Measurements from ENCODE around the gene GIPR.
"Not testable (repeated sequence)": the region's sequence is repeated elsewhere in the genome, so short reads cannot be mapped to it uniquely, and the experiment has no call there.

The GIPR gene, protein sequence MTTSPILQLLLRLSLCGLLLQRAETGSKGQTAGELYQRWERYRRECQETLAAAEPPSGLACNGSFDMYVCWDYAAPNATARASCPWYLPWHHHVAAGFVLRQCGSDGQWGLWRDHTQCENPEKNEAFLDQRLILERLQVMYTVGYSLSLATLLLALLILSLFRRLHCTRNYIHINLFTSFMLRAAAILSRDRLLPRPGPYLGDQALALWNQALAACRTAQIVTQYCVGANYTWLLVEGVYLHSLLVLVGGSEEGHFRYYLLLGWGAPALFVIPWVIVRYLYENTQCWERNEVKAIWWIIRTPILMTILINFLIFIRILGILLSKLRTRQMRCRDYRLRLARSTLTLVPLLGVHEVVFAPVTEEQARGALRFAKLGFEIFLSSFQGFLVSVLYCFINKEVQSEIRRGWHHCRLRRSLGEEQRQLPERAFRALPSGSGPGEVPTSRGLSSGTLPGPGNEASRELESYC

GRCh38 chr19:45667620-45668341 is at the start of gene GIPR:
Gene GIPR, plus strand, starts transcription at chr19:45668221. Its CDS starts 1,300 bp downstream, at chr19:45669521.
- DNase-seq: peak; percentile 58

DNA sequence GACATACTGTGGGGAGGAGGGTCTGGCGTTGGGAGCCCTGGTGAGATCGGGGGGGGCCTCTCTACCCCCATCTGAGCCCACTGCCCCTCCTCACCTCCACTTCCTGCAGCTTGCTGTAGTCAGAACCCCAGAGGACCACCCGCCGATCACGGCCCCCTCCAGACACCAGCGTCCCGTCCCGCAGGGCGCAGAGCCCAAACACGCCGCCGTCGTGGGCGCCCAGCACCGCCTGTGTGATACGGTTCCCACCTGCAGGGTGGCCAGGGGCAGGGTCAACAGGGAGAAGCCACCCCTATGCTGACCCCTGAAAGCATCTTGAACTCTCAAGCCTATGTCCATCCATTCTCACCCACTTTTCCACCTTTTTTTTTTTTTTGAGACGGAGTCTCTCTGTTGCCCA is 46.6 kb upstream of the GIPR start:
- no peak for DNase-seq

GRCh38 chr19:45621976-45622503 is 46.0 kb upstream of the GIPR start:
- DNase-seq: no peak

GRCh38 chr19:45623984-45624383 is 44.0 kb upstream of the GIPR start:
- no peak for DNase-seq

DNA sequence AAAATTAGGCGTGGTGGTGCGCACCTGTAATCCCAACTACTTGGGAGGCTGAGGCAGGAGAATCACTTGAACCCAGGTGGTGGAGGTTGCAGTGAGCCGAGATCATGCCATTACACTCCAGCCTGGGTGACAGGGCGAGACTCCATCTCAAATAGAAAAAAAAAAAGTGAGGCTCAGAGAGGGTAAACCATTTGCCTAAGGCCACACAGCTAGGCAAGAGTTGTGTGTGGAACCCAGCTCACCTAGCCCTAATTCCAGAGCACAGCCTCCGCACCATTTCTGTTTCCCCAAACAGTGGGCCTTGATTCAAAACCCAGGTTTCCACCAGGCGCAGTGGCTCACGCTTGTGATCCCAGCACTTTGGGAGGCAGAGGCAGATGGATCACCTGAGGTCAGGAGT is 39.8 kb upstream of the GIPR start:
- not testable (repeated sequence) for DNase-seq

- no peak for DNase-seq
These were observed 38.3 kb upstream of the GIPR start for GRCh38 chr19:45629704-45630103.

- DNase-seq: no peak
These were observed 37.6 kb upstream of the GIPR start for GRCh38 chr19:45630463-45630862.

DNA sequence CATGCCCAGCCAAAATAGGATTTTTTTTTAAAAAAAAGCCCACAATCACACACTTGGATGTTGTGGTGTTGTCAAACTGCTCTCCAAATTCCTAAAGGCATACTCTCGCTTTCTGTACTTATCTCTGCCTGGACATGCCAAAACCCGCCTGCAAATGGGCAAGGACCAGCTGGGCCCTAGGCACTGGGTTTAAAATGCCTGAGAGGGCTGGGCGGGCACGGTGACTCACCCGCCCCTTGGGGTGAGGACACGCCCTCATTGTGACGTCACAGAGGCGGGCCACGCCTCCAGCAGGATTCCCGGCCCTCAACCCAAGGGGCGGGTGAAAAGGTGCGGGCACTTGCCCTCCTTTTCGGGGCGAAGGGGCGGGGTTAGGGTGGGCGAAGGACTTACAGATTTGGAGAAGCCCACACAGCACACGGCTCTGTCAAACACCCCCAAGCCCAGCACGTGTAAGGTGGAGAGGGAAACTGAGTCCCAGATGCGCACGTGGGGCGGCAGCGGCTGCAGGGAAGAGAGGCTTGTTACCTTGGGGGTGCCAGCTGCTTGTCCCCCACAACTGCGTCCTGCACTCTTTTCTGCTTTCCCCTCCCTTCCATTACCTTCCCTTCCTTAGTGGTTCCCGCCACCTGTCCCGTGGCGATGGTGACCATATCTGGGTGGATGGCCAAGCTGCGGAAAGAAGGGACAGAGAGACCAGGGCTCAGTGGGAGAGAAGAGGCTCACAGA is 35.4 kb upstream of the GIPR start:
- peak; percentile 43 for DNase-seq

DNA sequence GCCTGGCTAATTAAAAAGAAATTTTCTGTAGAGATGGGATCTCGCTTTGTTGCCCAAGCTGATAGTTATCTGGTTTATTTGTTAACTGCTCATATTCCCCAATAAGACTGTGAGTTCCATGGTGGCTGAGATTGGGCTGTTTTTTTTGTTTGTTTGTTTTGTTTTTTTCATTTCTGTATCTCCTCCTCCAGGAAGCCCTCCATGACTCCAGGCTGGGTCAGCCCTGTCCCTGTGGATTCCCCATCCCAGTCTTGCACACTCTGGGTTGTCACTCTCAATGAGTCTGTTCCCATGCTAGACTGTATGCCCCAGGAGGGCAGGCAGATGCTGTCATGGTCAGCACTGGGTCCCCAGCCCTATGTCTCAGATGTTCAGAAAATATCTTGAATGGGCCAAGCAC is 31.7 kb upstream of the GIPR start:
- DNase-seq: no peak

DNA sequence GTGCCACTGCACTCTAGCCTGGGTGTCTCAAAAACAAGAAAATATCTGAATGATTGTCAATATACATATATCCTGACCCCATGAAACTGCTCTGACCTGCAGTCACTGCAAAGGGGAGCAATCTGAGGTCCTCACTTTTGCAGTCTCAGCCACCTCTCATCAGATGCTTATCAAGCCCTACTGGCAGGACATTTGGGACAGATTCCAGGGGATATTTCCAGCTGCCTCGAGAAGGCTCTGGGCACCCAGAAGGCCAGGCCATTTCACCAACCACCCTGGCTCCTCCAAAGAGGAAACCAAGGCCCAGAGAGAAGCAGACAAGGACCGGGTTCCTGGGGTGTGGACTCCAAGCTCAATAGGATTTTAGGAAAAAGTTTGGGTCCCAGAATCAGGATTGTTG is 31.1 kb upstream of the GIPR start:
- DNase-seq: no peak

DNA sequence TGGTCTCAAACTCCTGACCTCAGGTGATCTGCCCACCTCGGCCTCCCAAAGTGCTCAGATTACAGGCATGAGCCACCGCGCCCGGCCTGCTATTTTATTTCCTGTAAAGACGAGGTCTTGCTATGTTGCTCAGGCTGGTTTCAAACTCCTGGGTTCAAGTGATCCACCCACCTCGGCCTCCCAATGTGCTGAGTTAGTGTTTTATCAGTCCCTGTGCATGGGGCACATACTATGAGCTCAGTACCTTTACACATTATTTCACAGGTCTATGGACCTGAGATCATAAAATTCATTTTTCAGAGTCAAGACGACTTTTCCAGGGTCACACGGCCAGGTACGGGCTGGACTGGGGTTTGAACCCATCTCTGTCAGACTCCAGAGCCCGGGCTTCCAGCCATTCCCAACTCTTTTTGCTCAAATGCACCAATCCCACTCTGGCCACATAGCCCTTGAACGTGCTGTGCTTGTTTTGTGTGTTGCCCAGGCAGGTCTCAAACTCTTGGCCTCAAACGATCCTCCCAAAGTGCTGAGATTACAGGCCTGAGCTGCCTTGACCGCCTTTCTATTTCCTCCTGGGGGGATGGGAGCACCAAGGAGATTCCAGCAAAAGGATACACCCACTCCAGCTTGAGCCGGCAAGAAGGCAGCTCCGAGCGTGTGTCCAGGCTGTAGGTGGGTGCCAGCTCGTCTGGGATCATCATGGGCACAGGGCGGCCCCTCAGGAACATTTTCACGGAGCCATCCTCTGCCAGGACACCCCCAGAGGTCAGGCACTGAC is 29.9 kb upstream of the GIPR start:
- DNase-seq: no peak

DNA sequence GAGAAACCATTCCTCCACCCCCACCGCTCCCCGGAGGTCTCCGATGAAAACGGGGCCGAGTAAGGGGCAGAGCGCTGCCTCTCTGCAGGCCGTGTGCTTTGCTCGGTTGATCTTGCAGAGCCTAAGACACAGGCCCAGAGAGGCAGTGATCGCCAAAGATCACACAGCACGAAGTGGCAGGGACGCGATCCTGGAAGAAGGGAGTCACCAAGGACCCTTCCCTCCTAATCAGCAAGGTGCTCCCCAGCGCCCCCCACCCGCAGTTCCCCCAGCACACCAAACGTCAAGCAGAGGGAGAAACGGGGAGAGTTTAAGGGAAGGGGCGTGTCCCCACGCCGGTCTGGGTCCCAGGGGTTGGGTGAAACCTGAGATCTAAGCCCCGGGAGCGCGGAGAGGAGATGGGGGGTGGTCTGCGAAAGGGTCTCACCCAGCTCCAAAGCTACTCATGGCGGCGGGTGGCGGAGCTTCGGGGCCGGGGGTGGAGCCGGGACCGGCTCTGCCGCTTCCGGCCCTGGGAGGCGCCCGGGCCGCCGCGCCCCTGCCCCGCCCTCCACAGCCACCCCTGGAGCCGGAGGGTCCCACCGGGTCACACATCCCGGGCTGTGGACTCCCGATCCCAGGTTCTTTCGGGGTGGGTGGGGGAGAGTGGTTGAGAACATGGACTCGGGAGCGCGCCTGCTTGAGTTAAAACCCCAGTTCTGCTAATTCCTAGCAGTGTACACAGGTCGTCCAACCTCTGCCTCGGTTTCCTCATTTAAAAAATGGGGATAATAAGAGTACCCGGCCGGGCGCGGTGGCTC is 28.9 kb upstream of the GIPR start, which contains the start of gene EML2:
Gene EML2 (minus strand): TSS at position 468 of the 800 bp plus-strand sequence. CDS start 21 bp downstream, at position 447.
- peak; percentile 50 for DNase-seq

DNA sequence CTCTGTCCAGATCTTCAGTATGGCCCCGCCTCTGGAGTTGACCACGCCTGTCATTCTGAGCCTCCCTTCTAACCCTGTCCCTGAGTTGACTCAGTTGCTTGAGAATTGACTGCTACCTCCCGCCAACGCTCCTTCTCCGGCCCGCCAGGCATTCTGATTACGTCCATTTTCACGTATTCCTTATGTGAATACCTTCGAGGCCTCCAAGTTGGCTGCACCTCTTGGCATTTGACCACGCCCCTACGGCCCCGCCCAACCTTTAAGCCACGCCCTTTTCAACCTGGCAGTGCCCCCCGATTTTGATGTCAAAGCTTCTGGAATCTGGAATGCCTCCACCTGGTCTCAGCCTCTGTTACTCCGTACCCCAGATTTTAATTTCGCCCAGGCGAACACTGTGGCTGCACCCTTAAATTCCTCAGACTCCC is 27.2 kb upstream of the GIPR start:
- DNase-seq: no peak

DNA sequence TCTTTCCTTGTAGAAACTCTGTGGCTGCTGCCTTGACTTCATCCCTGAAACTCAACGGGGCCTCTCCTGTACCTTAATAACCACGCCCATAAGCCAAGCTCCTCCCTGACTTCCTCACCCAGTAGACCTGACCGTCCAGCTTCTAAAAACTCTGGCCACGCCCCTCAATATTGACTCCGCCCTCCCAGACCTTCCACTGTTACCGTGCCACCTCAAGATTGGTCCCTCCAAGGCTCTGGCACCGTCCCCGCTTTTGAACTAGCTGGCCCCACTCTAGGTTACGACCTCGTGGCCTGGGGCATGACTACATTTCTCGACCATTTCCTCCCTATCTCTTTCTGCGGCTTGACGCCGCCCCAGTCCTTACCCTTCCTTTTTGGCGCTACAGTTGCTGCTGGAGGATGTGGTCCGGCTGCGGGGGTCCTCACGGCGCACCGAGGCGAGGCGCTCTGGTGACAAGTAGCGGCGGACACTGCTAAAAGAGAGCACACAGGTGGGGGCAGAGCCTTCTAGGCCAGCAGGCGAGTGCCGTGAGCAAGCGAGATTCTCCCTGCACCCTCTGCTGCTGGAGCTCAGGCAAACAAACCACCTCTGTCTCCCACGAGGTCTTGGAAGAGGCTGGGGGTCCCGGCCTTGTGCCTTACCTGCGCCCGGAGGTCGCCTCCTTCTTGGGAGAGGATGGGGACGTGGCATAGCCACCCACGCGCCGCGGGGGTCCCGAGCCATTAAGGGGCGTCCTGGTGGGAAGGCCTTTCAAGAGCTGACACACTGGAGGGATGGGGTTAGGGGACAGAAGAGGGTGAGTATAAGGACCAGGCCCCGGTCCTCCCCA is 26.5 kb upstream of the GIPR start:
- peak; percentile 87 for DNase-seq

DNA sequence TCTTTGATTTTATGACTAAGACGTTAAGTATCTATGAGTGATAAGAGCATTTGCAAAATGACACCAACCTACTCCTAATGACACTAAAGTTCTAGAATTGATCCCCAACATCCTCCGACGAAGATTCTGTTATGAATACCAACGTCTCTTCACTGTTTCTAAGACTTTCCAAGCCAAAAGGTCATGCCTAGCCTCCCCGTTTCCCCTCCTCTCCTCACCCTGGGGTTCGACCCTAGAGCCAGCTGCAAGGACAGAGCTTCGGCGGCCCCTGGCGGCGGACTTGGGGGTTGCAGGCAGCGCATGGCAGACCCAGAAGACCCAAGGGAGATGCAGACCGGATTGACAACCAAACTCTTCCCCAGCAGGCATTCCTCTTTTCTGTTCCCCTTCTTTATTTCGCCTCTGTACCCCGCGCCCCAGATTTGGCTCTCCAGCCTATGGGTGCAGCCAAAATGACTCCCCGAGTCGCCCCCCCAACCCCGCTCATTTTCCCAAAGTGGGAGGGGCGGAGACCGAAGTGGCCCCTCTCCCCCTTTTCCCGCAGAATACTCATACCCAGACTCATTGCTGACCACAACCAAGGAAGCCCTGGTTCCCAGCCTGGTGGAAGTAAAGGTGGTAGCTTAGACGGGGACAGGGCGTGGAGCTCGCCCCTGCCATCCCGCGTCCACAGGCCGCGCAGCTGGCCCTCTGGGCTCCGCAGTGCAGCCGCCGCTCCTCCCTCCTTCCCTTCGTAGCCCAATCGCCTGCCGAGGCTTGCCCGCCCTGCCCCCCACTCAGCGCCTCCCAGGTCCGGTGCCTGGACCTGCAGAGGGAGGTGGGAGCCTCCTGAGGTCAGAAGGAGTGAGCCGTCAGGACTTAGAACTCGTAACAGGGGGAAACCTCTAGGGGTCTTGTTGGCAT is 24.7 kb upstream of the GIPR start:
- peak; percentile 91 for DNase-seq

DNA sequence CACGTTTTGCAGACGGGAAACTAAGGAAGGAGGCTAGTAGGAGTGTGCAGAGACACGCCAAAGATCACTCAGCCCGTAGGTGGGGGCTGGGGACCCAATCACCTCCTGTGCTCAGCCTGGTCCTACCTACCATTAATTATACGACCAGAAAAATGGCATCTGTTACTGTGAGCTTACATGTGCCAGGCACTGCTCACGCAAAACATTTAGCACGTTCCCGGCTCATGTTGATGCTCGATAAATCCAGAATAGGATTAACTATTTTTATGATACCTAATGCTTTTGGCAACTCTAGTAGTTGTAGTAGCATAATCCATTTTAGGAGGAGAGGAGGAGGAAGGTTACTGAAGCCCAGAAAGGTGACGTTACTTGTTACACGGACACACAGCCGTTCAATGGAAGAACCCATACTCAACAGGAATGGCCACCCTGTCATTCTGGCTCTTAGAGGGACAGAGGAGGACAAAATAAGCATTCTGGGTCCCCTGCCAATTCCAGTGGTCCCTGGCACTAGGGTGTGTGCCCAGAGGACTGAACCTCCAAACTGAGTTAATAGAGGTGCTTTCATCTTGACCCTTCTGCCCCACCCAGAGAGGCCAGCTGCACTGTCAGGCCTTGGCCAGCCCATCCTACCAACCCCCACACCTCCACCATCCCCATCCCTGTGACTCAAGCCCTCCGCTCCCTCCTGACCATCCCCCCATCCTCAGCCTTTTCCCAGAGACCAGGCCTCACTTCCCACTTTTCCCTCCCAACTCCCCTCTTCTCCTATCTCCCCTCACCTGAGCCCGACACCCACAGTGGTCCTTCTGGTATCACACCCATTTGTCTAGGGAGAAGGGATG is 23.9 kb upstream of the GIPR start:
- DNase-seq: no peak

GRCh38 chr19:45645068-45645630 is 22.9 kb upstream of the GIPR start:
- DNase-seq: no peak
